Fibroblast of mammary gland (primary cell): ENCODE data around the gene MYL10.

Source experiments
- DNase-seq: peaks from one replicate; pipeline ENCODE4 v3.0.0-alpha.2; 2010; ENCODE audit warnings: low read depth
- H3K4me3 ChIP-seq: 2 replicates; pipeline ENCODE4 v1.5.1; 2011; ENCODE audit warnings: low read depth, mild to moderate bottlenecking, low read length, moderate library complexity; ENCODE audit not compliant: control insufficient read depth
- TF ChIP-seq, protein P1 (sequence below): conservative IDR thresholded peaks from 2 replicates; pipeline ENCODE4 v1.5.1; 2011; ENCODE audit warnings: low read depth, low read length, inconsistent platforms; ENCODE audit not compliant: control insufficient read depth, insufficient read depth

The MYL10 gene

DNA sequence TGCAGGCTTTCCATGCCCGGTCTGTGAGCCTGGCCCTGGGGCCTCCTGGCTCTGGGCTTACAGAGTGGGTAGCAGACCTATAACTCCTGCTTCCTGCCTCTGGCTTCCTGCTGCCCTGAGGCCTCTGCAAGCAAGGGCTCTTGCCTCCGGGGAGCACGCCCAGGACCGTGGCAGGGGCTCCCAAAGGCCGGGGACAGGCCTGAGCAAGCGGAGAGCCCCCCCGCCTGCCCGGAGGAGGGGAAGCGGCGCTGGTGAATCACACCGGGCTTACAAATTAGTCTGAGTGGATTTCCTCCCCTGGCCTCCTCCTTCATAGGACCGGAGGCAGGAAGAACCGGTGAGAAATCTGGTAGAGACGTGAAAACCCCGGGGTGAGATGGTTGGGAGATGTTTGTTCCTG is 1.5 kb upstream of the MYL10 start:
- TF ChIP-seq, protein P1, sequence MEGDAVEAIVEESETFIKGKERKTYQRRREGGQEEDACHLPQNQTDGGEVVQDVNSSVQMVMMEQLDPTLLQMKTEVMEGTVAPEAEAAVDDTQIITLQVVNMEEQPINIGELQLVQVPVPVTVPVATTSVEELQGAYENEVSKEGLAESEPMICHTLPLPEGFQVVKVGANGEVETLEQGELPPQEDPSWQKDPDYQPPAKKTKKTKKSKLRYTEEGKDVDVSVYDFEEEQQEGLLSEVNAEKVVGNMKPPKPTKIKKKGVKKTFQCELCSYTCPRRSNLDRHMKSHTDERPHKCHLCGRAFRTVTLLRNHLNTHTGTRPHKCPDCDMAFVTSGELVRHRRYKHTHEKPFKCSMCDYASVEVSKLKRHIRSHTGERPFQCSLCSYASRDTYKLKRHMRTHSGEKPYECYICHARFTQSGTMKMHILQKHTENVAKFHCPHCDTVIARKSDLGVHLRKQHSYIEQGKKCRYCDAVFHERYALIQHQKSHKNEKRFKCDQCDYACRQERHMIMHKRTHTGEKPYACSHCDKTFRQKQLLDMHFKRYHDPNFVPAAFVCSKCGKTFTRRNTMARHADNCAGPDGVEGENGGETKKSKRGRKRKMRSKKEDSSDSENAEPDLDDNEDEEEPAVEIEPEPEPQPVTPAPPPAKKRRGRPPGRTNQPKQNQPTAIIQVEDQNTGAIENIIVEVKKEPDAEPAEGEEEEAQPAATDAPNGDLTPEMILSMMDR: no peak
- no peak overlapping the region for H3K4me3 ChIP-seq
- DNase-seq: no peak

DNA sequence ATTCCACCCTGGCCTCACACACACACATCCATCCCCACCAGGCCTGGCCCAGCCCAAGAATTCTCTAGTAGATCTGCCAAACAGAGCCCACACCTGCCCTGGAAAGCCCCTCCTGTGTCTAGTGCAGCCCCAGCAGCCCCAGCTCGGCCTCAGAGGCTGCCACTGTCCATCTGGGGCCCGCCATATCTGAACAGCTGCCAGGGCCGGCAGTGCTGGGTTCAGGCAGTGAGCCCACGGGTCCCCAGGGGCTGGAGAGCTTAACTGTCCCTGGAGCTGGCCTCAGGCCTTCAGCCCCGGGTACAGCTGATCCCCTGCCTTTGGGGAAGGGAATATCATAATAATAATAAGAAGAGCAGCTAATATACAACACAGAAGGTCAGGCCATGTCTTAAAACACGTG is 574 bp downstream of the MYL10 start:
- no peak overlapping the region for H3K4me3 ChIP-seq
- DNase-seq: no peak
- TF ChIP-seq, protein P1: no peak

DNA sequence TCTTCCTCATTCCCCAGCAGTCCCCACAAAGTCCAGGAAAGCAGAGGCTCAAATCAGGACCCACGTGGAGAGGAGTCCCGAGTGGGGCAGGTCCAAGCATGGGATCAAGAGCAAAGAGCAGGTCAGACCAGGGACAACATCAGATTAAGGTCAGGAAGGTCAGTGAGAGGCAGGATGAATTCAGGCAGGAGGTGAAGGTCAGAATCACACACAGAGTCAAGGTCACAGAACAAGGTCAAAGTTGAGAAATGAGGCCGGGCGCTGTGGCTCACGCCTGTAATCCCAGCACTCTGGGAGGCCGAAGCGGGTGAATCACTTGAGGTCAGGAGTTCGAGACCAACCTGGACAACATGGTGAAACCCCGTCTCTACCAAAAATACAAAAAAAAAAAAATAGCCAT is 2.3 kb downstream of the MYL10 start:
- TF ChIP-seq, protein P1: no peak
- DNase-seq: no peak
- no peak overlapping the region for H3K4me3 ChIP-seq

DNA sequence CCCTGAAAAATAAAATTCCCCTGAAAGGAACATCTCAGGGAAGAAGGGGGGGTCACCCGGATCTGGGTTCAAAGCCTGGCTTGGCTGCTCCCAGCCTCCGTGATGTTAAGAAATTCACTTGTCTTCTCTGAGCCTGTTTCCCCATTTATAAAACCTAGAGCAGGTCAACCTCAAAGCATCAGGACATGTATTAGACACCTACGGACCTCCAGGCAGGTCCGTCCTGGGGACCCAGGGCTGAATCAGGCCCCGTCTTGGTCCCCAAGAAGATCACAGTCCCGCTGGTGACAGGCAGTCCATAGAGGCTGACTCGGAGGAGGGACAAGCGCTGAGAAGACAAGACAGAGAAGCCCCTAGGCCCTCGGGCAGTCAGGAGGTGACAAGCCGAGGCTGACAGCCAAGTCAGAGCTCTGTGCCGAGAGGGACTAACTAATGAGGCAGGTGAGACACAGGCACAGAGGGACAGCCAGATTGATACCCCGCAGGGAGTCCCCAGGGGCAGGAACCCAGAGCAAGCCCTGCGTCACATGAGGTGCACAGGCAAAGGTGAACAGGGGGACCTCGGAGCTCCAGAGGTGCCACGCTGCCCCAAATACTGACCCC is 2.9 kb downstream of the MYL10 start:
- no peak overlapping the region for H3K4me3 ChIP-seq
- TF ChIP-seq, protein P1: no peak
- DNase-seq: no peak

DNA sequence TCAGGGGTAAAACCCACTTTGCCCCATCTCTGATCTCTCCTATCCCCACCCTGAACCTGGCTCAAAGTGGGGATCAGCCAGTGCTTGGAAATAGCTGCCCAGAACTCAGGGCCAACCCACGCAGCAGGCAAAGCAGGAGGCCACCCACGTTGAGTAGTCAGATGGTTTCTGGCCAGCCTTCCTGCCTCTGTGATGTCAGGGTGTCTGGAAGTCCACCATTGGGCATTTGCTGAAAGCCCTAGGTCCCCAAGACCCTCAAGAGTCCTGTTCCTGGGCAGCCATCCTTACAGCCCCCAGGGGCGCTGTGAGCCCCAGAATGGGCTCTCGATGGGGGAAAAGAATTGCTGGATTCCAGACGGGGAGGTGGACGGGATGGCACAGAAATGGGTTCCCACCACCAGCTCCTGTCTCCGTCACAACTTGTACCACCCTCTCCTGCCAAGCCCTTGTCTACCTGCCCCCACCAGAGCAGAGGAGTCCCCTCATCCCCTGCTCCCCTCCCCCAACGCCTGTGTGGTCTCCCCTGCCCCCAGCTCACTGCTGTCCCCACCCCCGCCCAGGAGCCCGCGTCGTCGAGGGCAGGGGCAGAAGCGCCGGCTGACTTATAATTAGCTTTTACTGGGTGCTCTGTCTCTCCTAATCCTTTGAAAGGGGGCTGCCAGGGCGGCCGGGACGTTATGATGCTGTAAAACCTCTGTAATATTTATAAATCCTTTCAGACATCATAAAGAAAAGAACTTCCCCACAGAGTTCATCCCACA is 3.9 kb downstream of the MYL10 start:
- DNase-seq: peak; percentile 6
- H3K4me3 ChIP-seq: no peak overlapping the region
- TF ChIP-seq, protein P1: no peak

DNA sequence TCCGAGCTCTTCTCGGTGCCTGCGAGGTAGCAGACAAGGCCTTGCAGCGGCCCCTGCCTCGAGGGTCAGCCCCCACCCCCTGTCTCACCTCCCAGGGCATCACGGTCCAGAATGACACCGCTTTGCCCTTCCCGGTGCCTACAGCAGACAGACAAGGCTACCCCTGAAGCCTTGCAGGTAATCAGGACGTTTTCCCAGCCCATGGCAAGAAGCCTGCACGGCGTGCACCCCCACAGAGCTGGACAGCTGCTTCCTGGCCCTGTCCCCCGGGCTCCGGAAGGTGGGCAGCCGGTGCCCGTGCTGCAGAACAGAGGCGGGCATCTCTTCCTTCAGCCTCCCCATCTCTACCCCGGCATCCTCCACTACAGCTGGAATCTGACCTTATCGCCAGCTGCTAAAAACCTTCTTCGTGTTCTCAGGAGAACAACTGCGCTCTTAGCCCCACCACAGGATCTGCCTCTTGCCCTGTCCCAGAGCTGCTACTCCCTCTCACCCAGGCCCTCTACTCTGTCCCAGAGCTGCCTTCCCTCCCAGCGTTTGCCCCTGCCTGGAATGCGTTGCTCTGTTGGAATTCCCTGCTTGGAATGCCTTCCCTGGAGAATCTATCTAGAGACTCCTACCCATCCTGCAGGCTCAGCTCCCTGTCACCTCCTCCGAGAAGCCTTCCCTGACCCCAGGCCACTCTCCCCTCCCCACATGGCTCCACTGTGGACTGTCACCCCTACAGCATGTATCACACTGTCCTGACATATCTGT is 4.7 kb downstream of the MYL10 start:
- no peak for DNase-seq
- H3K4me3 ChIP-seq: no peak overlapping the region
- TF ChIP-seq, protein P1: no peak
